Gastroesophageal sphincter (tissue), 4 donors: ENCODE results near the gene ZNF487. TPM values are rescaled to one million over a fixed set of nuclear protein-coding genes. Genes with fewer than 3 reads are reported as not detected.

Experiments used
- ATAC-seq: fragments of 150-250 bp; one replicate; pipeline ENCODE4 v1.9.1; 2016; ENCODE audit warnings: mild to moderate bottlenecking, moderate library complexity
- H3K27ac ChIP-seq, 4 donors: fragments of 200-600 bp; sonication (generic) in 3 of 4; 1 replicate in 3 of 4; 2 replicates in 1 of 4; pipeline ENCODE4 v1.5.1; 2016 to 2019
- H3K27me3 ChIP-seq: fragments of 200-600 bp; sonication (generic); one replicate; pipeline ENCODE4 v1.5.1; 2019
- H3K36me3 ChIP-seq, 2 donors: fragments of 200-600 bp; sonication (generic); one replicate each; pipeline ENCODE4 v1.5.1; 2019; ENCODE audit warnings: control low read depth in 1 of 2
- H3K4me1 ChIP-seq, 3 donors: fragments of 200-600 bp; sonication (generic); 1 replicate in 2 of 3; 2 replicates in 1 of 3; pipeline ENCODE4 v1.5.1; 2016 to 2019; ENCODE audit warnings: control low read depth in 2 of 3
- H3K4me3 ChIP-seq, 2 donors: fragments of 200-600 bp; sonication (generic); one replicate each; pipeline ENCODE4 v1.5.1; 2019; ENCODE audit warnings: mild to moderate bottlenecking in 1 of 2, moderate library complexity in 1 of 2
- H3K9me3 ChIP-seq, 3 donors: fragments of 200-600 bp; sonication (generic); one replicate each; pipeline ENCODE4 v1.5.1; 2017 to 2019; ENCODE audit warnings: control low read depth in 2 of 3
- EP300 ChIP-seq: sonication (generic); formaldehyde crosslinking; IDR thresholded peaks from one replicate; pipeline ENCODE4 v1.6.1; 2017; ENCODE audit warnings: antibody characterized with exemption, mild to moderate bottlenecking
- POLR2A ChIP-seq, 2 donors: fragments of 450-650 bp; IDR thresholded peaks; one replicate each; pipeline ENCODE4 v1.6.1; 2017; ENCODE audit warnings: antibody characterized with exemption in 2 of 2, mild to moderate bottlenecking in 2 of 2, moderate library complexity in 1 of 2
- POLR2AphosphoS5 ChIP-seq: sonication (generic); formaldehyde crosslinking; IDR thresholded peaks from one replicate; pipeline ENCODE4 v1.6.1; 2017; ENCODE audit warnings: antibody characterized with exemption
- WGBS, 2 donors: methylation state at CpG; one replicate each; pipeline ENCODE4 v1.1.5; 2018; ENCODE audit warnings: low coverage in 1 of 2; 5-methylcytosine and 5-hydroxymethylcytosine counted together
- total RNA-seq, 4 donors: library from RNA; depleted of rRNA; stranded (reverse); fragments of >200 nt; gene quantifications; one replicate each; pipeline ENCODE4 v1.1.0, GENCODE V29; 2016
- TF ChIP-seq, protein P1 (sequence below), 4 experiments: fragments of 200-600 bp in 2 of 4; fragments of 450-650 bp in 2 of 4; sonication (generic) in 1 of 4; IDR thresholded peaks; one replicate each; pipeline ENCODE4 v1.5.1; 2017 to 2019; ENCODE audit warnings: antibody characterized with exemption in 4 of 4, mild to moderate bottlenecking in 2 of 4, moderate library complexity in 2 of 4

Gene ZNF487
- total RNA-seq, 4 donors from 2014 or later, result 5.1 to 22.4 (median 14.0) TPM

DNA sequence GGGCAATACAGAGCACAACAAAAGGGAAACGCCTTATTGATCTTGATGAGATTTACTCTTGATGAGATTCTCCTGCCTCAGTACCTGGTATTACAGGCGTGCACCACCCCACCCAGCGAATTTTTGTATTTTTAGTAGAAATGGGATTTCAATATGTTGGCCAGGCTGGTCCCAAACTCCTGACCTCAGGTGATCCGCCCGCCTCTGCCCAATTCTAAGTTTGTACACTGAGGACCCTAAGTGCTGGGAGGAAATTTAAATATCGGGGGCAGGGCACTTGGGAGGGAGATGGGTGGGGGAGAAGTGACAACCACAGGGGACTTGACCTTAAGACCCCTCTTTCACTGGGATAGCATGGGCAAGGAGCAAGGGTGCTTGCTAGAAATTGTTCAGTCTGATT, 42.0 kb upstream of the ZNF487 start:
- TF ChIP-seq EP300 (no peak), POLR2AphosphoS5 (no peak), POLR2A (IDR thresholded peaks at IDR 0.05) (no peak)
- TF ChIP-seq, protein P1, sequence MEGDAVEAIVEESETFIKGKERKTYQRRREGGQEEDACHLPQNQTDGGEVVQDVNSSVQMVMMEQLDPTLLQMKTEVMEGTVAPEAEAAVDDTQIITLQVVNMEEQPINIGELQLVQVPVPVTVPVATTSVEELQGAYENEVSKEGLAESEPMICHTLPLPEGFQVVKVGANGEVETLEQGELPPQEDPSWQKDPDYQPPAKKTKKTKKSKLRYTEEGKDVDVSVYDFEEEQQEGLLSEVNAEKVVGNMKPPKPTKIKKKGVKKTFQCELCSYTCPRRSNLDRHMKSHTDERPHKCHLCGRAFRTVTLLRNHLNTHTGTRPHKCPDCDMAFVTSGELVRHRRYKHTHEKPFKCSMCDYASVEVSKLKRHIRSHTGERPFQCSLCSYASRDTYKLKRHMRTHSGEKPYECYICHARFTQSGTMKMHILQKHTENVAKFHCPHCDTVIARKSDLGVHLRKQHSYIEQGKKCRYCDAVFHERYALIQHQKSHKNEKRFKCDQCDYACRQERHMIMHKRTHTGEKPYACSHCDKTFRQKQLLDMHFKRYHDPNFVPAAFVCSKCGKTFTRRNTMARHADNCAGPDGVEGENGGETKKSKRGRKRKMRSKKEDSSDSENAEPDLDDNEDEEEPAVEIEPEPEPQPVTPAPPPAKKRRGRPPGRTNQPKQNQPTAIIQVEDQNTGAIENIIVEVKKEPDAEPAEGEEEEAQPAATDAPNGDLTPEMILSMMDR (IDR thresholded peaks at IDR 0.05), result no peak
- peaks cover 0 to 63% of the 10 kb centered on the region in 2 donors for H3K36me3 ChIP-seq
- no peaks in the 10 kb centered on the region for H3K9me3 ChIP-seq
- ATAC-seq, result no peak
- H3K27ac ChIP-seq, result peak overlapping the region in 3 of 4 donors; percentile 96 to 100 (median 99)
- no peak overlapping the region for H3K4me3 ChIP-seq
- peaks cover 0 to 94% (median 31%) of the 10 kb centered on the region in 3 donors for H3K4me1 ChIP-seq
- no peaks in the 10 kb centered on the region for H3K27me3 ChIP-seq
- WGBS, 2 donors, result 65 to 81% methylated on average over 3 of the region's 6 CpGs

DNA sequence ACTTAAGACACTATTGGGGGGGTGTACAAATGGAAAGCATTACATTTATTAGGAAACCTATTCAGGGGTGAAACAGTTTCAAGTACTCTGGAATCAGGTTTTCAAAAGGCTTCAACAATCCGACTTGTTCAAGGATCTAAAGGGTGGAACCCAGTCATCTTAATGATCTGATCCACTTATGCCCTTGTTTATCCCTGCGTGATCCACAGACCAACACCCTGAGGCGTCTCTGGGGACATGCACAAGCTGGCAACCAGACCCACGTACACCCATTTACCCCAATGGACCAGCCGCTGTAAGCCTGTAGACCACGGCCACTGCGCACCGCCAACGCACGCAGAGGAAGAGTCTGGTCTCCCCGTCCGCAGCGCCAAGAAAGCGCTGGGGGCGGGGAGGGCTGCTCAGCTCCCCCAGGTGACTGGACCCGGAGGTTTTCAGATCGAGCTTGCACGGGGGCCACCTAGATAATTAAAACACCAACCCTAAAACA, 41.3 kb upstream of the ZNF487 start:
- WGBS, 2 donors, result 41% methylated on average over 10 of the region's 18 CpGs; no CpG with 5 or more reads in 1 of the 2 donors
- Histone ChIP-seq H3K4me3 (peak overlapping the region; percentile 84 to 85), H3K27ac (peak overlapping the region; percentile 96 to 100 (median 98)), H3K36me3 (peaks cover 0 to 60% of the 10 kb centered on the region in 2 donors), H3K9me3 (no peaks in the 10 kb centered on the region), H3K4me1 (peaks cover 0 to 94% (median 35%) of the 10 kb centered on the region in 3 donors), H3K27me3 (no peaks in the 10 kb centered on the region)
- no peak for ATAC-seq
- no peak for TF ChIP-seq EP300
- TF ChIP-seq, protein P1 (IDR thresholded peaks at IDR 0.05), result no peak
- no peak for TF ChIP-seq POLR2AphosphoS5
- no peak for TF ChIP-seq POLR2A (IDR thresholded peaks at IDR 0.05)

DNA sequence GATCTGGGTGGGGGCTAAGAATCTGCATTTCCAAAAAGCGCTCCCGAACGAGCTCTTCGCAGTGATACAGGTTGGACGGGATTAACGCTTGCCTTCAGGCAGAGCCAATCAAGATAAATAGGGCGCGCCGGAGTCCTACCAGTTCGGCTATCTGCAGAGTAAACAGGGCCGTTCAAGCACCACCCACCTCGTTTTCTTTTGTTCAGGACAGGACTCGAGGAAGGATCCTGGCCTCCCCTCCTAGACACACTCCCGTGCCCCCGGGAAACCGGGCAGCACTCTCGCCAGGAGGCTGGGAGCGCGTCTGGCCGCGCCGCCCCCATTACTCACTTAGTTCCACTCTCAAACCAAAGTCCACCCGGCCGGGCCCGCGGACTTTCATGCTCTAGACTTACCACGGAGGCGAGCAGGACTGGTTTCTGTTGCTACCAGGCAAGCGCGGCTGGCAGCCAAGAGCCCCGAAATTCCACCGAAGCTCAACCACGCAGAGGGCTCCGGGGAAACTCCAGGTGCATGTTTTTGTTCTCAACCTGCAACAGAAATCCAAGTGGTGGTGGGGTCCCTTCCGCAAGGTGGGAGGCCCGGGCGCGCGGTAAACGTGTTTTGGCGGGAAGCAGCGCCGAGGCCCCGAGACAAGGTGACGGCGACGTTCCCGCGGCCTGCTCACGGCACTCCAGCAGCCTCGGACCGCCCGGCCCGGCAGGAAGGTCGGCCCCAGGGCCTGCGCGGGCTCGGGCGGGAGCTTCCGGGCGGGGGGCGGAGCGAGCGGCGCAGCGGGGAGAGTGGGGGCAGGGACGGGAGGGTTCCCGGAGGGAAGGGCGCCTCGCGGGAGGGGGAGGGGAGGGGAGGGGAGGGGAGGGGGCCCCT, 40.6 kb upstream of the ZNF487 start:
- TF ChIP-seq POLR2AphosphoS5 (peak; percentile 6), EP300 (no peak), POLR2A (IDR thresholded peaks at IDR 0.05) (peak in 1 of 2 donors; percentile 8)
- TF ChIP-seq, protein P1 (IDR thresholded peaks at IDR 0.05), result no peak
- peaks cover 0 to 94% (median 38%) of the 10 kb centered on the region in 3 donors for H3K4me1 ChIP-seq
- 0 to 10% methylated on average over 17 to 19 of the region's 71 CpGs for WGBS, 2 donors

DNA sequence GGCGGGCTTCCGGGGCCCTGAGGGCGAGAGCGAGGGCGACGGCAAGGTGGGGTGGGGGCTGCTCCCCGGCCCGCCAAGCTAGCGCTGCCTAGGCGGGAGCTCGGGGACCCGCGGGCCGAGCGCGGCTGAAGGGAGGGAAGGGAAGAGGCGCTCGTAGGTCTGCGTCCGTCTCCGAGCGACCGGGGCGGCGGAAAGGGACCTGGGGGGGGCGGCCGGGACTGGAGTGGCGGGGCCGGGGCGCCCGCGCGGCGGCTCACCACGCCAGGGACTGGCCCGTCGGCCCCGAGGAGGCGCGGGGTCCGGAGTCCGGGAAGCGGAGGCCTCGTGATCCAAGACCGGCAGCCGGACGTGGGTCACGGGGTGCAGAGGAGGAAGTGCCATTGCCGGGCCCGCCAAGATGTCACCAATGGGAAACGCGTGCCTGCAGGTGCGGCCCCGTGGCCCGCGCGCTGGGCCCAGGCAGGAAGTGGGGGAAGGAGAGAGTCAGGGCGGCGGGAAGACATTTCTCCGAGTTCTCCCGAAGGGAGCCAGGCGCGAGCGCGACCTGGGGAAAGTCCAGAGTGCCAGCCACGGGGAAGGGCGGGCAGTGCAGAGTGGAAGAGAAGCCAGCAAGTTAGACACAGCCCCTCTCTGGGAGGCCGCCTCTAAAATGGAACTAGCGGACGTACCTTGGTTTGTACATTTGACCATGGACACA, 39.8 kb upstream of the ZNF487 start:
- 0 to 1% methylated on average over 8 to 27 of the region's 70 CpGs for WGBS, 2 donors
- peaks cover 0 to 94% (median 44%) of the 10 kb centered on the region in 3 donors for H3K4me1 ChIP-seq
- H3K27ac ChIP-seq, result peak overlapping the region; percentile 96 to 100 (median 98)
- H3K27me3 ChIP-seq, result no peaks in the 10 kb centered on the region
- TF ChIP-seq POLR2A (IDR thresholded peaks at IDR 0.05) (peak; percentile 66 to 75), EP300 (no peak), POLR2AphosphoS5 (peak; percentile 78)
- TF ChIP-seq, protein P1 (IDR thresholded peaks at IDR 0.05), result peak in 1 of 4 experiments; percentile 10
- ATAC-seq, result peak; percentile 91
- peak overlapping the region; percentile 84 to 85 for H3K4me3 ChIP-seq
- peaks cover 0 to 45% of the 10 kb centered on the region in 2 donors for H3K36me3 ChIP-seq
- H3K9me3 ChIP-seq, result no peaks in the 10 kb centered on the region

More for the DNA sequence above, 40.6 kb upstream of the ZNF487 start:
- no peaks in the 10 kb centered on the region for H3K9me3 ChIP-seq
- ATAC-seq, result peak; percentile 93
- H3K27me3 ChIP-seq, result no peaks in the 10 kb centered on the region
- H3K4me3 ChIP-seq, result peak overlapping the region; percentile 84 to 85
- peak overlapping the region; percentile 96 to 100 (median 98) for H3K27ac ChIP-seq
- H3K36me3 ChIP-seq, result peaks cover 0 to 53% of the 10 kb centered on the region in 2 donors
